Jurkat, Clone E6-1 (cell line): ENCODE results near the gene DDX5.

ENCODE experiments used
- DNase-seq: peaks from one replicate; pipeline ENCODE4 v3.0.0-alpha.2; 2011; ENCODE audit warnings: low read depth, low spot score
- H3K4me3 ChIP-seq: 2 replicates; pipeline ENCODE4 v1.5.1; 2011; ENCODE audit warnings: mild to moderate bottlenecking, low read length, control low read depth, moderate library complexity

DDX5 gene

DNA sequence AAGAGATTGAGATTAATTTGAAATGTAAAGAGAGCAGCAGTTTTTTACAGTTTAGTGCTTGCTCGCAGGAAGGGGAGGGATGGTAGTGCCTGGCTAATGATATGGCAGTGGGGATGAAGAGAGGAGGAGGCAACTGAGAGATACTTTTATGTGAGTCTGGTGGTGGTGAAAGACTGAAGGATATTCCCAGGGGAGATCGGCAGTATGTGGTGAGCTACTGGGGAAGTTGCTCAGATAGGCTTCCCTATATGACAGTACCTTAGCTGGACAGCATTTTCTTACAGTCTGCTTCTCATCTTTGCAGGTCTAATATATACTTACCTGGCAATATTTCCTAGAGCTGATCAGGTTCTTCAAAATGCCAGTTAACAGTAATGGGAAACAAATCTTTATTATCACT lies 9.3 kb upstream of the DDX5 start:
- no peak overlapping the region for H3K4me3 ChIP-seq
- no peak for DNase-seq

DNA sequence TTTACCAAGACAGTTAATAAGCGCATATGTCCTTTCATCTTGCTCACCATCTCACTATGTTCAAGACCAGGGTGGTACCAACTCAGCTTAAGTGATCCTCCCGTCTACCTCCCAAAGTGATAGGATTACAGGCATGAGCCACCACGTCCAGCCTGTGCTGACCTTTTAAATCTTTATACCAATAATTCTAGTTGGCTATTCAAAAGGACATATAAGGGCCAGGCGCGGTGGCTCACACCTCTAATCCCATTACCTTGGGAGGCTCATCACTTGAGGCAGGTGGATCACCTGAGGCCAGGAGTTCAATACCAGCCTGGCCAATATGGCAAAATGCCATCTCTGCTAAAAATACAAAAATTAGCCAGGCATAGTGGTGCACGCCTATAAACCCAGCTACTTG lies 3.1 kb upstream of the DDX5 start:
- no peak for DNase-seq
- no peak overlapping the region for H3K4me3 ChIP-seq

DNA sequence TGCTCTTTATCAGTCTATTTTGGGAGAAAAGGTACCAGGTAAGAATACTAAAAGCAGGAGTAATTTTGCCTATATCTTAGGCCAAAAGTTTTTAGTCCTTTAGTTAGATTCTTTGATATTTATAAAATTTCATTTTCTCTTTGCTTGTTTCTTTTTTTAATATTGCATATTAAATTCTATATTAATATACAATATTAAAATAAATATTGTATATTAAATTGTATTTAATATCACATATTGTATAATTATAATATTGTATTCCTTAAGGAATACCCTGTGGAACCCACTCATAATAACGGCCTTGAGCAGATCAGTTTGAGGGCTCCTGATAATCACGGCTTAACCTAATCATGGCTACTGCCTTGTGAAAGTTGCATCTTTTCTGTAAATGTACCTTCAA lies 2.6 kb upstream of the DDX5 start:
- H3K4me3 ChIP-seq: no peak overlapping the region
- DNase-seq: no peak

DNA sequence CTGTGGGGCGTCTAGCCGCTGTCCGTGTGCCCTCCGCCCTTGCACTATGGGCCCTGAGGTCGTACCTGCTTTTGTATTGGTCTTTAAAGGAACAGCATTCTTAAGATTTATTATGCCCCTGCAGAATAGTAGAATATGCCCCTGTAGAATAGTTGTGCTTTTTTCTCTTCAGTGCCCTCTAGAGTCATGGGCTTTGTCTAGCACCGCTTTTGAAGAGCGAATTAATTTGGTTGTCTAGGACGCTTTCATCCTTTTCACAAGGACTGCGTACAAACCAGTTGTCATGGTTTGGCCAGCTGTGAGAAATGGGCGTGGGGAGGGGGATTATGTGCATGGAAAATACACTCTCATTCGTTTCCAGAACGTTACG lies 1.3 kb upstream of the DDX5 start:
- H3K4me3 ChIP-seq: peak overlapping the region; percentile 80
- DNase-seq: peak; percentile 79

DNA sequence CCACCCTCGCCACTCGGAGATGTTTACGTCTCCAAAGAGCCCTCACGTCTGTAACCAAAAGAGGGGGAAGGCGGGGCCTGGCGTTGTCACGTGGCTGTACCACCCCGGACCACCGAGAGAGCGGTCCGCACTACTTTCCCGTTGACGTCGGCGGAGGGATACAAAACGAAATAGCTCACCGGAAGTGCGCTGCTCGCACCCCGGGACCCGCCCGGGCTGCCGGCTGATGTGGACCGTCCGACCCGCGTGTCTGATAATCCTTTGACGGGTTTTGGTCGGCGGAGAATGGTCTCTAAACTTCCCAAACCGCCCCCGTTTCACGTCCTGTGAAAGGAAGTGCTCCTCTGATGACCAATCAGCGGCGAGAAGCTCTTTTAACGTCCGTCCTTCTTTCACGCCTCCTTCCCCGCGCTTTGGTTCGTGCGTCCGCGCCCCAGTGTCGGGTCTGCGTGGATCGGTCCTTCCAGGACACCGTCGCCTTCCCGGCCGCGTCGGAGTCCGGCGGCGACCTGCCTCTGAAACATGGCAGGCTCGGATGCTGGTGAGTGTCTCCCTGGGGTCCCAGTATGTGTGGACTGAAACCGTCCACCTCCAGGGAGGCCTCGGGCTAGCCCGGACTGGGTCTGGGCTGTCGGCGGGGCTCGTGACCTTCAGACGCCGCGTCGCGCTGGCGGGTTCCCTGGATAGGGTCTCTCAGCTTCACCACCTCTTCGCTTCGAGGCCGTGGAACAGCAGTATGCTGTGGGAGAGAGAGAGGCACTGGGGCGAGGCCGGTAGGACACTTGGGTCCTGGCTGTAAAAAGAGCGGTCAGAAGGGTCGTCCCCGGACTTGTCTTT lies 705 bp upstream of the DDX5 start, which contains the start of gene CEP95:
TSS of gene CEP95 (plus strand) at position 402 of the 837 bp plus-strand sequence. CDS start at position 523, 121 bp downstream.
- peak; percentile 98 for DNase-seq
- H3K4me3 ChIP-seq: peak within 1 kb of the TSS; percentile 80

DNA sequence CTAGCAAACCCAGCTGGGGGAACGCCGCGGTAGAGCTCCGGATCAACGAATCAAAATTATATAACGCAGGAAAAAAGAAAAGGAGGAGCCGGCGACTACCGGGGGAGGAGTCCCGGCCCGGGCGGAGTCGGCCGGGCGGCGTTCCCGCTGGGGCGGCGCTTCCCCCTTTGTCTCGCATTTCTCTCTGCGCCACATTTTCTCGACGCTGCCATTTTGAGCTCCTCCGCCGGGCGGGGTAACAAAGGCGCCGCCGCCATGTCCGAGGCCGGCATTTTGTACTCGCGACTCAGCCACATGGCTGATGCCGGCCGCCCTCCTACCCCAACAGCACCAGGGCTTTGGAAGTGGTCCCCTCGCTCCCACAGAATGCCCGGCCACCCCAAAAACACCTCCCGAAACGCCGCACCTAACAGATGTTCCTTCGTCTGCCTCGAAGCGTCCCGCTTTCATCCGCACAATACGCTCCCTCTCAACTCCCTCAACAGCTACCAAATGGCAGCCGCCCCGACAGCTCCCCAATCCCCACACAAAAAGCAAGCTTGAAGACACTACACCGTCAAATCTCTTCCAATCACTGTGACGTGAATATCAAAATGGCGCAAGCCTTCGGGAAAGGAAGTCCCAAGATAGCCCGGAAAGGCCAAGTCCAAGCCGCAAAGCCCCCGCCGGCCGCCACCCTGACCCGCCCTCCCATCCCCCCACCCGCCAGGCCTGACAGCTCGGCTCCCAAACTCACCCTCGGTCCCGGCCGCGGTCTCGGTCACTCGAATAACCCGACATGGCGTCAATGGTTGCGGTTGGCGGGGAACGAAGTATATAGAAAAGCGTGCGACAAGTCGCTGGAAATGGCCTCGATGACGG lies 519 bp downstream of the DDX5 start:
- peak; percentile 77 for DNase-seq
- peak overlapping the region; percentile 80 for H3K4me3 ChIP-seq

DNA sequence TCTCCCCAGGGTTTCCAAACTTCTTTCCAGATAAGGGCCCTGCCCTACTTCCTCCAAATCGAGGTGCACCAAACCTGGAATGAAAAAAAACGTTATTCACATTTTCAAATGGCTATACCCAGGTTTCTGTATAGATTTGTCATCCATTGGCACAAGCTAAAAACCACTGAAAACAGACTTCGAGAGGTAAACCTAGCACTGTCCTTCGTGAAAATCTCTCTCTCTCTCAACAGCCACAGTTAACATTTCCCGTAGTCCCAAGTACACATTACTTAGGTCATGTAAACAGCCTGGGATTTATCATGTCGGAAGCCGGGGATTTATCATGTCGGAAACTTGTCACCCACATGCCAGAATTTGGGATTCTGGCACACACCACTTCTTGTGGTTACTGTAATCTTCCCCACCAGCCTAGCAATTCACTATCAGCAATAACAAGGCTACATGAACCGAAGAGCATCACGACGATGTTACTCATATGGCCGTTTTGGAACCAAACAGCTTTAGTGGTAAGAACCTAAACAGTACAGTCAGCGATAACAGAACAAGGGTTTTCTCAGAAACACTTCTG lies 1.2 kb downstream of the DDX5 start:
- H3K4me3 ChIP-seq: peak overlapping the region; percentile 80
- no peak for DNase-seq

DNA sequence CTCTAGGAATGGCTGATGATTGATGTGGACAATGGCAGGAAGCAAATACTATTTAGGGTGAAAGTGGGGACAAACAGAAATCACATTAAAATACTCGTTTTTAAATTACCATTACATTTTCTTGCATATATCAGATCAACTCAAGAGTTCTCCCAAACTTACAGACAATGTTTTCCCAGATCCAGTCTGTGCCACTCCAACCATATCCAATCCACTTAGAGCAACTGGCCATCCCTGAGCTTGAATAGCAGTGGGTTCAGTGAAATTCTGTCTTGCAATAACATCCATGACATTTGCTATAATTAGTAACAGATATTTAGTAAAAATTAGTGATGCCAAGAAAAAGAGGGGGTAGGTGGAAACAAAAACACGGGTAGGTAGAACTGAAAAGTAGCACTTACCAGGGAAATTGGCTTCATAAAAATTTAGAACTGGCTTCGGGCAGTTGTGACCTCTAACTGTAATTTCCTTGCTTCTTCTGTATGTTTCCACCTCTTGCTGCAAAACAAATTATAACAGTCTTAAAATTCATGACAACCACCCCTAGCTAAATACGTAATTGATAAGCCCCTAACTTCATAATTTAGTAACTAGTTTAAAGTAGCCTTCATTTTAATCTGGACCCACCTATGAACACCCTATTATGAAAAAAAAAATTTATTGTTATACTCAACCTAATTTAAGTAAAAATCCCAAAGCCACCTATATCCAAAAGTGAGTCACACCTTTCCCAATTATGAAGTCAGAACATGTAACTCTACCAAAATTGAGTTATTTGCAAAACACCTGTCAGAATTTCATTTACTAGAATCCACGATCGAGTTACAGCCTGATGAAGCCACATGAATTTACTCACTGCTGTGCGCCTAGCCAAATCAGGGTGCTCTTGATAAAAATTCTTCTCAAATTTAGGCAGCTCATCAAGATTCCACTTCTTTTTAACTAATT lies 2.0 kb downstream of the DDX5 start:
- no peak for DNase-seq

DNA sequence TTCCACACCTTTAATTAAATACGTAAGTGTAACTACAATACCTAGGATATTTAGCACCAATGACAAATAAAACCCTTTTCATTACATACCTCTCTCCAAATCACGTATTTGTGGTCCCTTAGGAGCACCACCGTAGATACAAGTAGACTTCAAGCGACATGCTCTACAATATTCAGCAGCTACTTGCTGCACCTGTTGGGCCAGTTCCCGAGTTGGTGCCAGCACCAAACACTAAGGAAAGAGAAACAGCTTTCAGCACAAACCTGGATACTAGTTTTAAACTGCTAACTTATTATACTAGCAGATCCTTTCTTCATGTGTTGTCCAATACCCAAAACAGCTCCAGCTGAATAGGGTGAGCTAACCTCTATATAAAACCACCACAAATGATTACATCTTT lies 2.7 kb downstream of the DDX5 start:
- no peak for DNase-seq
- no peak overlapping the region for H3K4me3 ChIP-seq

More for the DNA sequence above, 2.0 kb downstream of the DDX5 start:
- peak overlapping the region; percentile 80 for H3K4me3 ChIP-seq

DNA sequence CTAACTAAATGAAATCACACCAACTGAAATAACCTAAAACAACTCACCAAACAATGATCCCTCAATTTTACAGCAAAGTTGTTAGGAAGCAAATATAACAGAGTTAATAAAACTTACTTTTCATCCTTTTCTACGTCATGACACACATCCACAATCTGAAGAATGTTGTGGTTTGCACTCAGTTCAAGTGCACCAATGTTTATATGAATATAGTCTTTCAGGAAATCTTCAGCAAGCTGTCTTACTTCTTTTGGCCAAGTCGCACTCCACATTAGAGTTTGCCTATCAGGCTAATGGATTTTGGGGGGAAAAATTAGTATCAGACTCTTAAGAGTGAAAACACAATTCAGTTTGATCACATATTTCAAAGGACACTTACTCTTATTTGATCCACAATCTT lies 3.3 kb downstream of the DDX5 start:
- no peak overlapping the region for H3K4me3 ChIP-seq
- DNase-seq: no peak

DNA sequence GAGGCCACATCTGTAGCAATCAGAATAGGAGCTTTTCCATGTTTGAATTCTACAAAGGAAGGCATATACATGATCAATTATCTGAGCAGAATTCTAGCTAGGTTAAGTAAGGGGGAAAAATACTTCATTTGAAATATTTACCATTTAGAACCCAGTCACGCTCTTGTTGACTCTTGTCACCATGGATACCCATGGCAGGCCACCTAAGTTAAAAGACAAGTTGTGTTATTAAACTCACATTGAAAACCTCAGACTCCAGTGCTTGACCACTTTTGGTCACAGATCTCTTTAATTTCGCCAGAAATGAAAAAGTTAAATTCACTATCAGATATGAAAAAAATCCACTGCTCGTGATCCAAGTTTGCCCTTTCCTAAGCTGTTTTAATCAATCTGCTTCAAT lies 4.1 kb downstream of the DDX5 start:
- H3K4me3 ChIP-seq: no peak overlapping the region

DNA sequence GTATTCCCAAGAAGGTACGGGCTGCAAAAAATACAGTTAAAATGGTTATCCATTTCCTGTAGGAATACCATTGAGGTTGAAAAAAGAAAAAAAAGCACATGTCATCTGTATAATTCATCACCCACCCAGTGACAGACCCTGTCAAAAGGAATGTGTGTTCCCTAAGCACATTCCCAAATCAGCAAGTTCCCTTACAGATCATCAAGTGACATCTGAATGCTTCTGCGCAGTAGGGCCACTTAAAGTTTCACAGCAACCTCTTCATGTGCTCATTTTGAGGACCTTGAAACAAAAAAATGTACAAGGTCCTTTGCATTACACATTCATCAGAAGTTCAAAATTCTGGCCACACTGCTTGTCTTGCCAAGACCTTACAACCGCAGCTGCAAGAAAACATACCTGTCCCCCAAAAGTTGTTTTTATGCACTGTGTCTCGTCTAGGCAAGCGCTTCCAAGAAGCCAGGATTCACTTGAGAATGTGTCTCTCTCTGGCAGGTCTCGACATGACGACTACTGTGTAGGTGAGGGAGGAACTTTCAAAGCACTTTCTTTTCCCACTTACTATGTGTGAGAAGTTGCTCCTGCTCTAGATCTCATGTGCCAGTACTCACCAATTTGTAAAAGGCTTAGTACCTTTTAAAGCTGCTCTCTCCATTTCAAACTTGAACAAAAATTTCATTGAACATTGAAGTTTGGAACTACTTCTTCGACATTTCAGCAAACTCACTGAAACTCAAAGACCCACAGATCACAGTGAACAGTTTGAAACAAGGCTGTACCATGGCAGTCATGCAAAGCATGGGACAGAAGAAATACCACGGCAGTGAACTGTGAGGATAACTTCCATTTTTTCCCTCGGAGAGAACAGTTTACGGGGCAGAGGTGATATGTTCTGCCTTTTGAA lies 5.0 kb downstream of the DDX5 start:
- no peak for DNase-seq
- no peak overlapping the region for H3K4me3 ChIP-seq

More for the DNA sequence above, 4.1 kb downstream of the DDX5 start:
- DNase-seq: no peak

DNA sequence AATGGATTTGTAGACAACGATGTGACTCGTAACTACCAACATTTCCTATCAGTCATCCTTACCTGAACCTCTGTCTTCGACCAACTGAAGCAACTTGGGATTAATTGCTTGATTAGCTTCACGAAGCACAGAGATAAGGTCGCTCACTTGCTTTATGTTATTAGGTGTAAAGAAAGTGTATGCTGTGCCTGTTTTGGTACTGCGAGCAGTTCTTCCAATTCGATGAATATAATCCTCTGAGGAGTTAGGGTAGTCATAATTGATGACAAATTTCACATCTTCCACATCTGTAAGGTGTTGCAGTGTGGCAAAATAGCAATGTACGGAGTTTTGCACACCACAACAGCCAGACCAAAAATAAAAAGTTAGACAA lies 5.6 kb downstream of the DDX5 start:
- no peak for DNase-seq
- no peak overlapping the region for H3K4me3 ChIP-seq

DNA sequence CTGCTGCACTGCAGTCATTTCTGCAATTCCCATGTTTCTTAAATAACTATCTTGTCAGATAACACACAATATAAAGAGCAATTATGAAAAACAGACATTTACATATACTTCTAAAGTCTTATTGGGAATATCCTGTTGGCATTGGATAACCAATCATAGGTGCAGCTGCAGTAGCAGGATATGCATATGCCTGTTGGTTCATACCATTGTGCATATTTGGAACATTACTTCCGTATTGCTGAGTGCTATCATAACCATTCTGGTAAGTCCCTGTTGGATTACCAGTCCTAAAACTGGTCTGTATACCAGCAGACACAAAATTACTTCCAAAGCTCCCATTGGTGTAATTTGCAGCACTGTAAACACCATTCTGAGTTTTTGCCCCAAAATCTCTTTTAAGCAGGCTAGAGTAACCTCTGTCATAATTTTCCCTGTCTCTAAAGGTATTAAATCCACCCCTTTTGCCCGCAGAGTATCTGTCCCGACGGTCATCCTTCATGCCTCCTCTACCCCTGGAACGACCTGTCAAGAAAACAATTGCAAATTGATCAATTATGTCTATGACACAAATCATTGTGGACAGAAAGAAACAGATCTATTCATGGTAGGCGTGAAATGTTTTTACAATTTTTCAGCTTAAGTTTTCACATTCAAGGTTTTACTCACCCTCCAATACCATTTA lies 6.1 kb downstream of the DDX5 start:
- DNase-seq: no peak
- H3K4me3 ChIP-seq: no peak overlapping the region

DNA sequence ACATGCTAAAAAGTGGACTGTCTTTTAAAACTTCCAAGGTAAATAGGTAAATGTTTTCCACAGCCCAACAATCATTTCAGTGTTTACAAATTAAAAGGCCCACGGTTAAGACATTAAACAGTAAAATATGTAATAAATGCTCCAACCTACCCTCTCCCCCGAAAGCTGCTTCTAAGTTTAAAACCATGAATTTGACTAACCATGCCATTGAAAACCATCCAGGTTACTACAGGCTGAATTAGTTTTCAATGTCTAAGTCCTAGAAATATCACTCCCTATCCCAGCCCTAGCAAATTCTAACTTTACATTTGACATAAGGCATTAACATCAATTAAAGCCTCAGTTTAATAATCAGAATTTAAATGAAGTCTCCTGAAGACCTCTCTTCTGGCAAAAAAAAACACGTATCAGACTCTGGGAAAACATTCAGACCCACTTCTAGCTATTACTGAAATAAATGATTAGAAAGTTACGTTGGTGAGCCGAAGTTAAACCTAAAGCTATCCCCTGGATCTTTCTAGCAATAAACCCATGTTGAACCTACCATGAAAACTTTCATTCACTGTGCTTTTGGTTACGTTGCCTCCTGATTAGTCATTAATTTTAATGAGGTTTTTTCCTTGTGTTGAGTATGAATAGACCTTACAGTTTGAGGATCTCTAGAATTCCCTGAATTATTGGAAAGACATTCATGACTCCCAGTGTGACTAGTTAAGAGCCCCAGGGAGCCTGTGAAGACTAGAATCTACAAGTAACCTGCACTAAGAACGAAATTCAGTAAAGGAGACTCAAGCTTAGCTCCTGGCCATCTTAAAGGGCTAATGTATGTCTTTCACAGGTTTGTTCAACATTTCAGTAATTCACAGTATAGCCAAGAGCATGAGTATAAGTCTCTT lies 7.5 kb downstream of the DDX5 start:
- no peak overlapping the region for H3K4me3 ChIP-seq
- no peak for DNase-seq

DNA sequence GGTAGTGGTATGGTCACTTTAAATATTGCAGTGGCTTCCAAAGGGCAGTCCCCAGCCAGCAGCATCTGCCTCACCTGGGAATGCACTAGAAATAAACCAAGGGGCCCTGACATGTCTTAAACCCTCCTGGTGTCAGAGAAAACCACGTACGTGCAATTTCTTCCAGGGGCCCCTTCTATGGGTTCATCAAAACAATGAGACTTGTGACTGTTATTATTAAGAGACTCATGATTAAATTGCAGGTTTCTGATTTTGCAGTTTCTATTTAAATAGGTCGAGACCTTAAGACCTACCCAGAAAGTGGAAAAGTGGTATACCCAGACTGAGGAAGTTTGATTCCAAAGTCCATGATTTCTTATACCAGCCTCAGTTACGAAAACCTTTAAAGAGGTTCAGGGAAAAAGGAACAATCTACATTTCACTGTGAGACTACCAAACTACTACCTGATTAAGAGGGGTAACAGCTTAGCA lies 8.5 kb downstream of the DDX5 start:
- H3K4me3 ChIP-seq: peak overlapping the region; percentile 76
- no peak for DNase-seq
